ENCODE results near the gene DLG5. TPM values are rescaled to one million over a fixed set of nuclear protein-coding genes. Genes with fewer than 3 reads are reported as not detected.
A peak's percentile ranks its signal among the peaks of the same experiment; 100 is the strongest.

The DLG5 gene
- total and polyA plus RNA-seq, 10 of the 15 experiments (the other 5 are each of a cell fraction or from before 2014, with no cell fraction given), result 0.18 to 6.6 (median 2.7) TPM

DNA sequence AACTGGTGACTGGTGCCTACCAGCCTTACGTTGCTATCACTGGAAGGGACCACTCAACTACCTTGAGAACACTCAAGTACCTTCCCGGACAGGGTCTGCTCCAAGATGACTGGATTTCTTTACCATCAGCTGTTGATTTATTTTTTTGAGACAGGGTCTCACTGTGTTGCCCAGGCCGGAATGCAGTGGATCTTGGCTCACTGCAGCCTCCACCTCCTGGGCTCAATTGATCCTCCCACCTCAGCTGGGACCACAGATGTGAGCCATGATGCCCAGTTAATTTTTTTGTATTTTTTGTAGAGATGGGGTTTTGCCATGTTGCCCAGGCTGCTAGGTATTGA, 45.2 kb upstream of the DLG5 start:
- ChIA-PET POLR2A (no interaction called here), RAD21 (ENCODE audit: unreplicated experiment) (no interaction called here), CTCF (no interaction called here), SMC1A (ENCODE audit: uncharacterized antibody, unreplicated experiment) (no interaction called here)
- Histone ChIP-seq H3K27ac (ENCODE audit: control insufficient read depth, insufficient read depth) (peak overlapping the region; percentile 30; the same call in 1 of the 2 replicates), H3K4me3 (no peak overlapping the region), H3K4me1 (ENCODE audit: control insufficient read depth, insufficient read depth, low read length) (0 out of 2 replicates have a peak, but pooled peaks cover 5% of the 10 kb centered on the region), H3K9me3 (replicated peaks; ENCODE audit: control insufficient read depth, insufficient read depth, low read length) (no peaks in the 10 kb centered on the region), H3K9ac (ENCODE audit: control insufficient read depth, insufficient read depth, low read length) (no peak overlapping the region), H3K36me3 (ENCODE audit: control insufficient read depth in 2 of 2, insufficient read depth in 2 of 2, low read length in 1 of 2) (peaks cover 2 to 4% of the 10 kb centered on the region in 2 experiments; a peak in 3 of 4 replicates), H4K20me1 (ENCODE audit: control insufficient read depth, insufficient read depth) (no peaks in the 10 kb centered on the region), H2AFZ (ENCODE audit: control insufficient read depth, low read depth, low read length) (no peak overlapping the region), H3K79me2 (ENCODE audit: control insufficient read depth, insufficient read depth, low read length) (no peaks in the 10 kb centered on the region), H3K4me2 (ENCODE audit: control insufficient read depth, insufficient read depth) (no peak overlapping the region), H3K27me3 (replicated peaks in 1 of 2; ENCODE audit: control insufficient read depth in 2 of 2, insufficient read depth in 2 of 2, low read length in 1 of 2) (no peaks in the 10 kb centered on the region)
- no TSS peak for BruUV-seq (replicated peaks)
- no peak for TF ChIP-seq HDAC2 (IDR thresholded peaks at IDR 0.05)
- TF ChIP-seq ESRRA (IDR thresholded peaks at IDR 0.05; ENCODE audit: low read length), result no peak
- no peak for TF ChIP-seq PAX8 (IDR thresholded peaks at IDR 0.05)
- TF ChIP-seq FOXM1 (IDR thresholded peaks at IDR 0.05; ENCODE audit: low read depth, low read length), result no peak
- no peak for TF ChIP-seq RAD51 (IDR thresholded peaks at IDR 0.05)
- TF ChIP-seq TCF7 (IDR thresholded peaks at IDR 0.05; ENCODE audit: borderline replicate concordance), result no peak
- TF ChIP-seq NFYA (IDR thresholded peaks at IDR 0.05; ENCODE audit: borderline replicate concordance, low read depth, low read length), result no peak
- no peak for ATAC-seq
- intact Hi-C loops (cut with micrococcal nuclease; ENCODE audit: unreplicated experiment) (loop anchor here (5.0 kb wide), 1 partner anchor 124 kb away; no protein-coding TSS in a partner anchor), in situ Hi-C loops (cut with MboI) (no loop called here)
- FAIRE-seq, result no peak
- no peak for DNase-seq (ENCODE audit: low read depth, low spot score)
- WGBS (ENCODE audit: insufficient coverage, insufficient replicate concordance, low lambda C conversion rate, missing lambda C conversion rate), result 98% methylated on average over 3 of the region's 3 CpGs

DNA sequence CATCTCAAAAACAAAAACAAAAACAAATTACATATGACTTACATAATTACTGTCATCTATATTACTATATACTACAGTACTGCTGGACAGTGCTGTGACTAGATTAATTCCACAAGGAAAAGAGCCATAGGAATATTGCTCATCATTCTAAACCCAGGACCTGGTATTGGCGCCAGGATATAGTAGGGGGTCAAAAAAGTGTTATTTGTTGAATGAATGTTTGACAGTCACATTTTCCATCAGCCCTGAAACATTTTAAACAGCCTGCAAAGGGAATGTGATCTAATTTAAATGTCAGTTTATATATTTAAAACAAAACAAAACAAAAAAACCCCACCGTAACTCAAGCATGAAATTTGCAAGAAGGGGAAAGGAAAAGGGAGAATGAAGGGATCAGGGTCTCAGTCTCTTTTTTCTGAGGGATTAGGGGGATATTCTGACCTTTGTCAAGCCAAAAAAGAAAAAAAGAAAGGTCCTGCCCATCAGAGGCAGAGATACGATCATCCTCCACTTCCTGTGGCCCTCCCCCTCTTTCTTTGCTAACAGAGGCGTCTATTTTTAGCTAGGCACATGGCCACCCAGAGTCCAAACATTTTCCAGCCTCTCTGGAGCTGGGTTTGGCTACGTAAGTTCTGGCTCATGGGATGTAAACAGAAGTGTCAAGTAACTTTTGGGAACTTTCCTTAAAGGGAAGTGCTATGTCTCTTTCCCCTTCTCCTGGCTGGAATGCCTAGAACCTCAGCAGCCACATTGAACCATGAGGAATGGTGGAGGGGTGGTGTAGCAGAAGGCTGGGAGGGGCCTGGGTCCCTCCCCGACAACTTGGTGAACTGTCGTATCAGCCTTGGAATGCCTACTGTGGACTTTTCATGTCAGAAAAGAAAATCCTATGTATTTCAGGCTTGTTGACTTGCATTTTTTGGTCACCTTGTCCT, 44.6 kb upstream of the DLG5 start:
- ChIA-PET RAD21 (ENCODE audit: unreplicated experiment) (no interaction called here), CTCF (no interaction called here), SMC1A (ENCODE audit: uncharacterized antibody, unreplicated experiment) (no interaction called here), POLR2A (no interaction called here)
- peak overlapping the region; percentile 24; the same call in 1 of the 2 replicates for H2AFZ ChIP-seq (ENCODE audit: control insufficient read depth, low read depth, low read length)
- no peak overlapping the region for H3K4me2 ChIP-seq (ENCODE audit: control insufficient read depth, insufficient read depth)
- H3K4me1 ChIP-seq (ENCODE audit: control insufficient read depth, insufficient read depth, low read length), result 0 out of 2 replicates have a peak, but pooled peaks cover 5% of the 10 kb centered on the region
- in situ Hi-C loops (cut with MboI), result no loop called here
- no TSS peak for BruUV-seq (replicated peaks)
- H3K79me2 ChIP-seq (ENCODE audit: control insufficient read depth, insufficient read depth, low read length), result no peaks in the 10 kb centered on the region
- no peaks in the 10 kb centered on the region for H3K9me3 ChIP-seq (replicated peaks; ENCODE audit: control insufficient read depth, insufficient read depth, low read length)
- no peaks in the 10 kb centered on the region for H4K20me1 ChIP-seq (ENCODE audit: control insufficient read depth, insufficient read depth)
- WGBS (ENCODE audit: insufficient coverage, insufficient replicate concordance, low lambda C conversion rate, missing lambda C conversion rate), result 42% methylated on average over 7 of the region's 7 CpGs
- H3K36me3 ChIP-seq (ENCODE audit: control insufficient read depth in 2 of 2, insufficient read depth in 2 of 2, low read length in 1 of 2), result peaks cover 0 to 2% of the 10 kb centered on the region in 2 experiments; a peak in 3 of 4 replicates
- FAIRE-seq (no peak), DNase-seq (ENCODE audit: low read depth, low spot score) (no peak), ATAC-seq (peak; percentile 38; the same call in 2 of the 3 replicates)
- intact Hi-C loops (cut with micrococcal nuclease; ENCODE audit: unreplicated experiment), result loop anchor here (5.0 kb wide), 1 partner anchor 124 kb away; no protein-coding TSS in a partner anchor
- H3K9ac ChIP-seq (ENCODE audit: control insufficient read depth, insufficient read depth, low read length), result no peak overlapping the region
- H3K4me3 ChIP-seq, result no peak overlapping the region
- TF ChIP-seq NFXL1 (IDR thresholded peaks at IDR 0.05; ENCODE audit: borderline replicate concordance) (no peak), MEF2A (IDR thresholded peaks at IDR 0.05; ENCODE audit: insufficient read depth, low read depth, low read length) (peak; percentile 55; the same call in 1 of the 2 replicates)
- TF ChIP-seq, protein P1, sequence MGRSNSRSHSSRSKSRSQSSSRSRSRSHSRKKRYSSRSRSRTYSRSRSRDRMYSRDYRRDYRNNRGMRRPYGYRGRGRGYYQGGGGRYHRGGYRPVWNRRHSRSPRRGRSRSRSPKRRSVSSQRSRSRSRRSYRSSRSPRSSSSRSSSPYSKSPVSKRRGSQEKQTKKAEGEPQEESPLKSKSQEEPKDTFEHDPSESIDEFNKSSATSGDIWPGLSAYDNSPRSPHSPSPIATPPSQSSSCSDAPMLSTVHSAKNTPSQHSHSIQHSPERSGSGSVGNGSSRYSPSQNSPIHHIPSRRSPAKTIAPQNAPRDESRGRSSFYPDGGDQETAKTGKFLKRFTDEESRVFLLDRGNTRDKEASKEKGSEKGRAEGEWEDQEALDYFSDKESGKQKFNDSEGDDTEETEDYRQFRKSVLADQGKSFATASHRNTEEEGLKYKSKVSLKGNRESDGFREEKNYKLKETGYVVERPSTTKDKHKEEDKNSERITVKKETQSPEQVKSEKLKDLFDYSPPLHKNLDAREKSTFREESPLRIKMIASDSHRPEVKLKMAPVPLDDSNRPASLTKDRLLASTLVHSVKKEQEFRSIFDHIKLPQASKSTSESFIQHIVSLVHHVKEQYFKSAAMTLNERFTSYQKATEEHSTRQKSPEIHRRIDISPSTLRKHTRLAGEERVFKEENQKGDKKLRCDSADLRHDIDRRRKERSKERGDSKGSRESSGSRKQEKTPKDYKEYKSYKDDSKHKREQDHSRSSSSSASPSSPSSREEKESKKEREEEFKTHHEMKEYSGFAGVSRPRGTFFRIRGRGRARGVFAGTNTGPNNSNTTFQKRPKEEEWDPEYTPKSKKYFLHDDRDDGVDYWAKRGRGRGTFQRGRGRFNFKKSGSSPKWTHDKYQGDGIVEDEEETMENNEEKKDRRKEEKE (IDR thresholded peaks at IDR 0.05), result no peak
- no peaks in the 10 kb centered on the region for H3K27me3 ChIP-seq (replicated peaks in 1 of 2; ENCODE audit: control insufficient read depth in 2 of 2, insufficient read depth in 2 of 2, low read length in 1 of 2)
- H3K27ac ChIP-seq (ENCODE audit: control insufficient read depth, insufficient read depth), result peak overlapping the region; percentile 30
